Activated CD4-positive, alpha-beta T cell treated with anti-CD3 and anti-CD28 coated beads, Interleukin-2, amount 10 ng/mL, durations not matched to agents 7 days and 5 days (primary cell): ENCODE measurements around the gene NCKAP5L. TPM values are rescaled to one million over a fixed set of nuclear protein-coding genes. Genes with fewer than 3 reads are reported as not detected.

Source experiments
- CTCF ChIA-PET: fragments of 350-600 bp; sonication (Branson Sonifier 250); formaldehyde crosslinking; loops from one replicate; lab custom pipeline; 2021; ENCODE audit warnings: antibody characterized with exemption; lab: Charles Lee
- POLR2A ChIA-PET: fragments of 350-600 bp; sonication (Branson Sonifier 250); formaldehyde crosslinking; loops from one replicate; lab custom pipeline; 2021; ENCODE audit warnings: antibody characterized with exemption; lab: Charles Lee
- DNase-seq: peaks from one replicate; pipeline ENCODE4 v3.0.0-alpha.2; 2020
- H3K27ac Mint-ChIP-seq: one replicate; pipeline ENCODE4 v1.8.0; 2021; ENCODE audit warnings: mild to moderate bottlenecking, moderate library complexity, mixed read lengths
- H3K27me3 Mint-ChIP-seq: one replicate; pipeline ENCODE4 v1.8.0; 2021; ENCODE audit warnings: mixed read lengths
- H3K36me3 Mint-ChIP-seq: one replicate; pipeline ENCODE4 v1.8.0; 2021; ENCODE audit warnings: low read depth, mixed read lengths
- H3K4me1 Mint-ChIP-seq: one replicate; pipeline ENCODE4 v1.8.0; 2021; ENCODE audit warnings: mixed read lengths
- H3K4me3 Mint-ChIP-seq: one replicate; pipeline ENCODE4 v1.8.0; 2021; ENCODE audit warnings: mild to moderate bottlenecking, moderate library complexity, mixed read lengths
- H3K9me3 Mint-ChIP-seq: one replicate; pipeline ENCODE4 v1.8.0; 2021; ENCODE audit warnings: mixed read lengths
- total RNA-seq, 2 experiments: library from RNA; stranded (reverse); gene quantifications; one replicate each; pipeline ENCODE4 v1.2.3, GENCODE V29; 2021

The NCKAP5L gene
- total RNA-seq, 2 experiments from 2014 or later, result 4.0 to 4.5 TPM

- no peak overlapping the region for H3K27ac Mint-ChIP-seq
- peaks cover 26% of the 10 kb centered on the region for H3K4me1 Mint-ChIP-seq
- peaks cover 1% of the 10 kb centered on the region for H3K36me3 Mint-ChIP-seq
- DNase-seq, result no peak
- H3K4me3 Mint-ChIP-seq, result peak overlapping the region; percentile 87
- H3K27me3 Mint-ChIP-seq, result peaks cover 3% of the 10 kb centered on the region
- H3K9me3 Mint-ChIP-seq, result no peaks in the 10 kb centered on the region
- CTCF ChIA-PET, result interaction anchor here (0.8 to 2.8 kb wide), 5 partner anchors 11 to 284 kb away, joined by 3 to 9 read pairs (median 3); partner anchors contain the start of genes COX14 and TMBIM6
- POLR2A ChIA-PET, result interaction anchor here (1.5 kb wide), 1 partner anchor 65 kb away, joined by 5 read pairs; no protein-coding TSS in a partner anchor
Observed at GRCh38 chr12:49827051-49827400, 1.2 kb downstream of the NCKAP5L start.

GRCh38 chr12:49825971-49826421 lies 2.2 kb downstream of the NCKAP5L start:
- Mint-ChIP-seq H3K27me3 (peaks cover 3% of the 10 kb centered on the region), H3K4me3 (no peak overlapping the region), H3K4me1 (peaks cover 35% of the 10 kb centered on the region), H3K9me3 (no peaks in the 10 kb centered on the region), H3K27ac (no peak overlapping the region), H3K36me3 (peaks cover 1% of the 10 kb centered on the region)
- ChIA-PET CTCF (interaction anchor here (0.8 to 2.8 kb wide), 6 partner anchors 13 to 182 kb away, joined by 3 to 9 read pairs (median 4); partner anchors contain the start of gene TMBIM6), POLR2A (no interaction called here)
- DNase-seq, result no peak

GRCh38 chr12:49825360-49825970 lies 2.7 kb downstream of the NCKAP5L start:
- Mint-ChIP-seq H3K27me3 (peaks cover 3% of the 10 kb centered on the region), H3K9me3 (no peaks in the 10 kb centered on the region), H3K4me3 (no peak overlapping the region), H3K36me3 (peaks cover 1% of the 10 kb centered on the region), H3K4me1 (peaks cover 40% of the 10 kb centered on the region), H3K27ac (no peak overlapping the region)
- DNase-seq, result no peak
- CTCF ChIA-PET, result interaction anchor here (1.4 to 2.8 kb wide), 4 partner anchors 13 to 84 kb away, joined by 4 to 9 read pairs (median 4); partner anchors contain the start of gene TMBIM6
- POLR2A ChIA-PET, result no interaction called here

- peaks cover 3% of the 10 kb centered on the region for H3K27me3 Mint-ChIP-seq
- ChIA-PET CTCF (interaction anchor here (1.4 to 2.8 kb wide), 3 partner anchors 14 to 84 kb away, joined by 4 to 9 read pairs (median 5); partner anchors contain the start of gene TMBIM6), POLR2A (no interaction called here)
- H3K36me3 Mint-ChIP-seq, result peaks cover 1% of the 10 kb centered on the region
- DNase-seq, result no peak
- H3K4me3 Mint-ChIP-seq, result no peak overlapping the region
- H3K9me3 Mint-ChIP-seq, result no peaks in the 10 kb centered on the region
- peaks cover 41% of the 10 kb centered on the region for H3K4me1 Mint-ChIP-seq
- H3K27ac Mint-ChIP-seq, result no peak overlapping the region
Observed at GRCh38 chr12:49824895-49825294, 3.3 kb downstream of the NCKAP5L start.

GRCh38 chr12:49824416-49824815 lies 3.8 kb downstream of the NCKAP5L start:
- ChIA-PET CTCF (interaction anchor here (1.9 to 2.8 kb wide), 2 partner anchors 14 to 27 kb away, joined by 4 to 9 read pairs; no protein-coding TSS in a partner anchor), POLR2A (interaction anchor here (0.6 kb wide), 1 partner anchor 80 kb away, joined by 3 read pairs; no protein-coding TSS in a partner anchor)
- H3K4me3 Mint-ChIP-seq, result no peak overlapping the region

GRCh38 chr12:49823951-49824350 lies 4.3 kb downstream of the NCKAP5L start:
- Mint-ChIP-seq H3K9me3 (no peaks in the 10 kb centered on the region), H3K4me1 (peaks cover 39% of the 10 kb centered on the region), H3K4me3 (no peak overlapping the region), H3K27me3 (peaks cover 3% of the 10 kb centered on the region), H3K27ac (no peak overlapping the region), H3K36me3 (peaks cover 1% of the 10 kb centered on the region)
- no peak for DNase-seq
- POLR2A ChIA-PET, result interaction anchor here (0.6 kb wide), 1 partner anchor 79 kb away, joined by 3 read pairs; no protein-coding TSS in a partner anchor
- CTCF ChIA-PET, result interaction anchor here (0.6 kb wide), 1 partner anchor 200 kb away, joined by 3 read pairs; no protein-coding TSS in a partner anchor

More at GRCh38 chr12:49824416-49824815, 3.8 kb downstream of the NCKAP5L start:
- Mint-ChIP-seq H3K27me3 (peaks cover 3% of the 10 kb centered on the region), H3K9me3 (no peaks in the 10 kb centered on the region), H3K27ac (no peak overlapping the region), H3K4me1 (peaks cover 43% of the 10 kb centered on the region), H3K36me3 (peaks cover 1% of the 10 kb centered on the region)
- DNase-seq, result no peak

- Mint-ChIP-seq H3K9me3 (no peaks in the 10 kb centered on the region), H3K27ac (no peak overlapping the region), H3K27me3 (peaks cover 3% of the 10 kb centered on the region), H3K36me3 (no peaks in the 10 kb centered on the region), H3K4me3 (no peak overlapping the region), H3K4me1 (peaks cover 33% of the 10 kb centered on the region)
- no peak for DNase-seq
- ChIA-PET CTCF (interaction anchor here (0.6 kb wide), 1 partner anchor 200 kb away, joined by 3 read pairs; no protein-coding TSS in a partner anchor), POLR2A (no interaction called here)
Observed at GRCh38 chr12:49823350-49823749, 4.9 kb downstream of the NCKAP5L start.

GRCh38 chr12:49821373-49822287 lies 6.6 kb downstream of the NCKAP5L start:
- Mint-ChIP-seq H3K4me3 (no peak overlapping the region), H3K27ac (peak overlapping the region; percentile 86)
- POLR2A ChIA-PET, result no interaction called here

GRCh38 chr12:49819786-49820185 lies 8.4 kb downstream of the NCKAP5L start:
- CTCF ChIA-PET, result interaction anchor here (0.7 to 1.5 kb wide), 4 partner anchors 10 to 33 kb away, joined by 3 to 5 read pairs (median 4); partner anchors contain the start of gene BCDIN3D
- Mint-ChIP-seq H3K9me3 (no peaks in the 10 kb centered on the region), H3K36me3 (no peaks in the 10 kb centered on the region), H3K4me3 (no peak overlapping the region), H3K27me3 (no peaks in the 10 kb centered on the region), H3K4me1 (peaks cover 22% of the 10 kb centered on the region), H3K27ac (peak overlapping the region; percentile 26)
- POLR2A ChIA-PET, result no interaction called here
- DNase-seq, result no peak

More at GRCh38 chr12:49821373-49822287, 6.6 kb downstream of the NCKAP5L start:
- no peaks in the 10 kb centered on the region for H3K27me3 Mint-ChIP-seq
- no peaks in the 10 kb centered on the region for H3K9me3 Mint-ChIP-seq
- CTCF ChIA-PET, result interaction anchor here (0.6 to 0.8 kb wide), 2 partner anchors 20 to 557 kb away, joined by 3 read pairs; no protein-coding TSS in a partner anchor
- H3K4me1 Mint-ChIP-seq, result peaks cover 24% of the 10 kb centered on the region
- H3K36me3 Mint-ChIP-seq, result no peaks in the 10 kb centered on the region
- DNase-seq, result no peak

GRCh38 chr12:49818241-49818895 lies 9.8 kb downstream of the NCKAP5L start:
- CTCF ChIA-PET, result interaction anchor here (0.6 to 1.1 kb wide), 3 partner anchors 22 to 148 kb away, joined by 3 to 4 read pairs (median 4); partner anchors contain the start of gene TMBIM6
- H3K27ac Mint-ChIP-seq, result no peak overlapping the region

GRCh38 chr12:49813131-49813530 lies 15.1 kb downstream of the NCKAP5L start:
- ChIA-PET POLR2A (no interaction called here), CTCF (no interaction called here)
- no peak for DNase-seq
- Mint-ChIP-seq H3K4me1 (peaks cover 6% of the 10 kb centered on the region), H3K4me3 (no peak overlapping the region), H3K27ac (no peak overlapping the region), H3K9me3 (no peaks in the 10 kb centered on the region), H3K36me3 (no peaks in the 10 kb centered on the region), H3K27me3 (no peaks in the 10 kb centered on the region)

More at GRCh38 chr12:49818241-49818895, 9.8 kb downstream of the NCKAP5L start:
- Mint-ChIP-seq H3K4me3 (no peak overlapping the region), H3K36me3 (no peaks in the 10 kb centered on the region), H3K27me3 (no peaks in the 10 kb centered on the region), H3K4me1 (peaks cover 22% of the 10 kb centered on the region), H3K9me3 (no peaks in the 10 kb centered on the region)
- POLR2A ChIA-PET, result no interaction called here
- DNase-seq, result no peak

- Mint-ChIP-seq H3K9me3 (no peaks in the 10 kb centered on the region), H3K36me3 (no peaks in the 10 kb centered on the region), H3K4me3 (no peak overlapping the region), H3K27me3 (no peaks in the 10 kb centered on the region), H3K4me1 (peaks cover 6% of the 10 kb centered on the region), H3K27ac (no peak overlapping the region)
- no peak for DNase-seq
- CTCF ChIA-PET, result no interaction called here
- POLR2A ChIA-PET, result no interaction called here
Observed at GRCh38 chr12:49811961-49812401, 16.2 kb downstream of the NCKAP5L start.
